ENCODE results near the gene FAF1.

GRCh38 chr1:50441183-50441582 lies 518.9 kb downstream of the FAF1 start:
- no peak for TF ChIP-seq CTCF (IDR thresholded peaks at IDR 0.05)
- TF ChIP-seq POLR2A (IDR thresholded peaks at IDR 0.05): no peak
- no peak for TF ChIP-seq EP300 (IDR thresholded peaks at IDR 0.05)

Measured in tibial nerve (tissue), 4 donors.